Measurements from ENCODE around the gene LRRC34.

DNA sequence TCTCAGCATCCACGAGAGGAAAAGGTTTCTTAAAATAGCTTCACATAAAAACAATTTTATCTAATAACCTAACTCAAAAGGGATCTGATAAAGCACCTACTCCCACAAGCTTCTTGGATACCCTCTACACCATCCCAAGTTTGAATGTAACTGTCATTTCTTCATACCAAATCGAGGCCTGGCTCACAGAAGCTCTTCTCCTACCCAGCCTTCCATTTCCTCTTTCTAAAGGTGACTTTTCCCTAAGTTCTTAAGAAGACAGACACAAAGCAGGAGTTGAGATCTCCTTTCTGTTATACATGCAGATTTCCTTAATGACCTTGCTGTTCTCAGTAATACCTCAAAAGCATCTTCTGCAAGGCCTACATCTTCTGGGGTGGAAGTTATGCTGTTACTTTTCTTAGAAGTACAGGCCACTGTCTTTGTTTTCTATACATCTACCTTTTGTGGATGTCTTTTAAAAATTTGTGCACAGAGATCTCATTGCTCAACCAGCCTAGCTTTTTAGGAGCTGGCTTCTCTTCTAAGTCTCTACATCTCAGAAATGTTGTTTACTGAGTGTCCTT is 3.4 kb downstream of the LRRC34 start:
- TF ChIP-seq, protein P1, sequence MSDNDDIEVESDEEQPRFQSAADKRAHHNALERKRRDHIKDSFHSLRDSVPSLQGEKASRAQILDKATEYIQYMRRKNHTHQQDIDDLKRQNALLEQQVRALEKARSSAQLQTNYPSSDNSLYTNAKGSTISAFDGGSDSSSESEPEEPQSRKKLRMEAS (IDR thresholded peaks at IDR 0.05) = no peak
- TF ChIP-seq CREB1 (IDR thresholded peaks at IDR 0.05; ENCODE audit: low read depth) (no peak), EP300 (IDR thresholded peaks at IDR 0.05; ENCODE audit: borderline replicate concordance) (no peak), FOXM1 (IDR thresholded peaks at IDR 0.05; ENCODE audit: borderline replicate concordance, low read depth) (no peak), NFIC (IDR thresholded peaks at IDR 0.05) (no peak), CEBPB (IDR thresholded peaks at IDR 0.05) (no peak), EGR1 (IDR thresholded peaks at IDR 0.05) (no peak), TAF1 (IDR thresholded peaks at IDR 0.05; ENCODE audit: low read depth) (no peak), RAD21 (IDR thresholded peaks at IDR 0.05; ENCODE audit: low read depth) (no peak), YY1 (IDR thresholded peaks at IDR 0.05; ENCODE audit: low read depth) (no peak), ZBTB7A (IDR thresholded peaks at IDR 0.05; ENCODE audit: low read depth) (no peak), TEAD4 (IDR thresholded peaks at IDR 0.05) (no peak), TCF12 (IDR thresholded peaks at IDR 0.05; ENCODE audit: low read depth) (no peak)
- TF ChIP-seq, protein P2, sequence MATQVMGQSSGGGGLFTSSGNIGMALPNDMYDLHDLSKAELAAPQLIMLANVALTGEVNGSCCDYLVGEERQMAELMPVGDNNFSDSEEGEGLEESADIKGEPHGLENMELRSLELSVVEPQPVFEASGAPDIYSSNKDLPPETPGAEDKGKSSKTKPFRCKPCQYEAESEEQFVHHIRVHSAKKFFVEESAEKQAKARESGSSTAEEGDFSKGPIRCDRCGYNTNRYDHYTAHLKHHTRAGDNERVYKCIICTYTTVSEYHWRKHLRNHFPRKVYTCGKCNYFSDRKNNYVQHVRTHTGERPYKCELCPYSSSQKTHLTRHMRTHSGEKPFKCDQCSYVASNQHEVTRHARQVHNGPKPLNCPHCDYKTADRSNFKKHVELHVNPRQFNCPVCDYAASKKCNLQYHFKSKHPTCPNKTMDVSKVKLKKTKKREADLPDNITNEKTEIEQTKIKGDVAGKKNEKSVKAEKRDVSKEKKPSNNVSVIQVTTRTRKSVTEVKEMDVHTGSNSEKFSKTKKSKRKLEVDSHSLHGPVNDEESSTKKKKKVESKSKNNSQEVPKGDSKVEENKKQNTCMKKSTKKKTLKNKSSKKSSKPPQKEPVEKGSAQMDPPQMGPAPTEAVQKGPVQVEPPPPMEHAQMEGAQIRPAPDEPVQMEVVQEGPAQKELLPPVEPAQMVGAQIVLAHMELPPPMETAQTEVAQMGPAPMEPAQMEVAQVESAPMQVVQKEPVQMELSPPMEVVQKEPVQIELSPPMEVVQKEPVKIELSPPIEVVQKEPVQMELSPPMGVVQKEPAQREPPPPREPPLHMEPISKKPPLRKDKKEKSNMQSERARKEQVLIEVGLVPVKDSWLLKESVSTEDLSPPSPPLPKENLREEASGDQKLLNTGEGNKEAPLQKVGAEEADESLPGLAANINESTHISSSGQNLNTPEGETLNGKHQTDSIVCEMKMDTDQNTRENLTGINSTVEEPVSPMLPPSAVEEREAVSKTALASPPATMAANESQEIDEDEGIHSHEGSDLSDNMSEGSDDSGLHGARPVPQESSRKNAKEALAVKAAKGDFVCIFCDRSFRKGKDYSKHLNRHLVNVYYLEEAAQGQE (IDR thresholded peaks at IDR 0.05; ENCODE audit: low read depth) = no peak

Measured in Ishikawa (cell line).